NCI-H2171 (cell line): Measurements from ENCODE around the gene CD96.
"Not testable (repeated sequence)": the region's sequence is repeated elsewhere in the genome, so short reads cannot be mapped to it uniquely, and the experiment has no call there.

Source experiments
- DNase-seq: peaks from one replicate; lab custom pipeline; 2025; lab: John Stamatoyannopoulos, UW

The CD96 gene

GRCh38 chr3:111541911-111542483 lies at the start of gene CD96:
CD96 (plus strand) TSS chr3:111542197; CDS start chr3:111542249, 52 bp downstream.
- no peak for DNase-seq

- DNase-seq, result no peak
Observed at GRCh38 chr3:111493276-111493675, 48.7 kb upstream of the CD96 start.

GRCh38 chr3:111496894-111497559 lies 45.0 kb upstream of the CD96 start:
- no peak for DNase-seq

- DNase-seq, result no peak
Observed at GRCh38 chr3:111498022-111498421, 44.0 kb upstream of the CD96 start.

GRCh38 chr3:111506435-111506834 lies 35.6 kb upstream of the CD96 start:
- DNase-seq, result no peak

GRCh38 chr3:111509308-111509707 lies 32.7 kb upstream of the CD96 start:
- peak; percentile 90 for DNase-seq

- DNase-seq, result no peak
Observed at GRCh38 chr3:111517801-111518200, 24.2 kb upstream of the CD96 start.

- no peak for DNase-seq
Observed at GRCh38 chr3:111519178-111519855, 22.7 kb upstream of the CD96 start.

- DNase-seq, result no peak
Observed at GRCh38 chr3:111521891-111522290, 20.1 kb upstream of the CD96 start.

- DNase-seq, result not testable (repeated sequence)
Observed at GRCh38 chr3:111524486-111524885, 17.5 kb upstream of the CD96 start.

GRCh38 chr3:111531446-111531845 lies 10.6 kb upstream of the CD96 start:
- DNase-seq, result no peak

GRCh38 chr3:111534701-111535100 lies 7.3 kb upstream of the CD96 start:
- no peak for DNase-seq

GRCh38 chr3:111538111-111538510 lies 3.9 kb upstream of the CD96 start:
- DNase-seq, result no peak

- no peak for DNase-seq
Observed at GRCh38 chr3:111538681-111539083, 3.3 kb upstream of the CD96 start.

GRCh38 chr3:111539351-111540331 lies 2.4 kb upstream of the CD96 start:
- DNase-seq, result peak; percentile 46

- no peak for DNase-seq
Observed at GRCh38 chr3:111541391-111541790, 606 bp upstream of the CD96 start.

GRCh38 chr3:111542611-111543300 lies 759 bp downstream of the CD96 start:
- no peak for DNase-seq

GRCh38 chr3:111545349-111545748 lies 3.4 kb downstream of the CD96 start:
- no peak for DNase-seq

GRCh38 chr3:111547631-111548030 lies 5.6 kb downstream of the CD96 start:
- DNase-seq, result no peak

GRCh38 chr3:111548092-111548491 lies 6.1 kb downstream of the CD96 start:
- no peak for DNase-seq

- DNase-seq, result no peak
Observed at GRCh38 chr3:111548756-111549155, 6.8 kb downstream of the CD96 start.

- not testable (repeated sequence) for DNase-seq
Observed at GRCh38 chr3:111561902-111562301, 19.9 kb downstream of the CD96 start.
